ENCODE measurements around the gene TRIL. TPM values are rescaled to one million over a fixed set of nuclear protein-coding genes. Genes with fewer than 3 reads are reported as not detected.

TRIL gene
- total and polyA plus RNA-seq, 2 of the 13 experiments (the other 11 are each of a cell fraction or from before 2014, with no cell fraction given) = 0.18 to 0.40 TPM

GRCh38 chr7:28939367-28939766, 18.8 kb downstream of the TRIL start:
- ChIA-PET POLR2A (no interaction called here), CTCF (ENCODE audit: low intra/inter-chr PET ratio, low total read pairs) (no interaction called here)
- in situ Hi-C loops (cut with HindIII; ENCODE audit: extremely low pct_ligation_motif_present, low pct_unique_long_range_greater_than_20kb) (no loop called here), intact Hi-C loops (cut with micrococcal nuclease; ENCODE audit: unreplicated experiment) (no loop called here)
- H3K4me3 ChIP-seq (replicated peaks in 1 of 3; ENCODE audit: insufficient read depth in 1 of 3, low read depth in 2 of 3, low read length in 3 of 3) = no peak overlapping the region
- H4K20me1 ChIP-seq (ENCODE audit: insufficient read depth, low read length) = no peaks in the 10 kb centered on the region
- no peaks in the 10 kb centered on the region for H3K9me3 ChIP-seq (ENCODE audit: low read length)
- BruUV-seq (replicated peaks) = no TSS peak
- ATAC-seq (peak; percentile 84), DNase-seq (ENCODE audit: low spot score) (peak; percentile 32), FAIRE-seq (no peak)
- H3K79me2 ChIP-seq (ENCODE audit: insufficient read depth, low read length) = no peaks in the 10 kb centered on the region
- no peaks in the 10 kb centered on the region for H3K36me3 ChIP-seq (replicated peaks in 1 of 2; ENCODE audit: control insufficient read depth in 1 of 2, insufficient read depth in 2 of 2, low read length in 2 of 2)
- H2AFZ ChIP-seq (ENCODE audit: low read length) = no peak overlapping the region
- no peak overlapping the region for H3K27ac ChIP-seq (ENCODE audit: extremely low read length, insufficient read depth, low read length)
- peaks cover 1 to 12% of the 10 kb centered on the region in 2 experiments; a peak in 2 of 5 replicates for H3K27me3 ChIP-seq (ENCODE audit: control insufficient read depth in 1 of 2, insufficient read depth in 2 of 2, low read length in 2 of 2)
- peaks cover 31% of the 10 kb centered on the region for H3K4me1 ChIP-seq (ENCODE audit: insufficient read depth, low read length)
- no peak overlapping the region for H3K9ac ChIP-seq (ENCODE audit: insufficient read depth, low read depth, low read length)
- WGBS (ENCODE audit: low lambda C conversion rate) = 10% methylated on average over 5 of the region's 5 CpGs
- no peak overlapping the region for H3K4me2 ChIP-seq (ENCODE audit: low read depth, low read length)
- TF ChIP-seq GLI4 (CRISPR knock-in tag; IDR thresholded peaks at IDR 0.05; ENCODE audit: borderline replicate concordance) (no peak), RARA (CRISPR knock-in tag; IDR thresholded peaks at IDR 0.05) (0 out of 2 replicates have a peak, but pooled peaks have one; percentile 5), ZNF280D (CRISPR knock-in tag; IDR thresholded peaks at IDR 0.05) (no peak), ZNF644 (CRISPR knock-in tag; IDR thresholded peaks at IDR 0.05; ENCODE audit: low read depth) (peak; percentile 56; the same call in 1 of the 2 replicates), POLR2AphosphoS5 (IDR thresholded peaks at IDR 0.05; ENCODE audit: low read depth, low read length) (no peak), RBFOX2 (IDR thresholded peaks at IDR 0.05; ENCODE audit: low read depth, low read length) (no peak), PITX1 (CRISPR knock-in tag; IDR thresholded peaks at IDR 0.05) (peak; percentile 76), ZNF143 (CRISPR knock-in tag; IDR thresholded peaks at IDR 0.05) (0 out of 2 replicates have a peak, but pooled peaks have one; percentile 38), TERF1 (CRISPR knock-in tag; IDR thresholded peaks at IDR 0.05) (no peak), PRDM15 (CRISPR knock-in tag; IDR thresholded peaks at IDR 0.05) (no peak), ZFYVE20 (CRISPR knock-in tag; IDR thresholded peaks at IDR 0.05; ENCODE audit: borderline replicate concordance, low read depth) (no peak), IRF2 (CRISPR knock-in tag; IDR thresholded peaks at IDR 0.05) (0 out of 2 replicates have a peak, but pooled peaks have one; percentile 25)
- TF ChIP-seq, protein P1, sequence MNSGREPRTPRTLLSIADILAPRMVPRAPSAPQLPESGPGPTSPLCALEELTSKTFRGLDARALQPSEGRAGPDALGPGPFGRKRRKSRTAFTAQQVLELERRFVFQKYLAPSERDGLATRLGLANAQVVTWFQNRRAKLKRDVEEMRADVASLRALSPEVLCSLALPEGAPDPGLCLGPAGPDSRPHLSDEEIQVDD (CRISPR knock-in tag; IDR thresholded peaks at IDR 0.05; ENCODE audit: borderline replicate concordance) = no peak

Data from HepG2 (cell line).